Neural cell (in vitro differentiated cells): ENCODE data around the gene ISYNA1. TPM values are rescaled to one million over a fixed set of nuclear protein-coding genes. Genes with fewer than 3 reads are reported as not detected.

ENCODE experiments used
- H2AFZ ChIP-seq: fragments of 200-600, 300-800 bp; sonication (generic), shearing (Covaris generic); 2 replicates; pipeline ENCODE4 v1.6.0; 2014; ENCODE audit warnings: low read depth, mild to moderate bottlenecking, antibody characterized with exemption, low read length, moderate library complexity
- H3F3A ChIP-seq: fragments of 200-600 bp; shearing (Covaris generic); 2 replicates; pipeline ENCODE4 v1.6.1; 2016; ENCODE audit warnings: mild to moderate bottlenecking, moderate library complexity, mixed read lengths, antibody characterized with exemption, low read length; ENCODE audit not compliant: insufficient read depth, poor library complexity, severe bottlenecking
- H3K27ac ChIP-seq: fragments of 200-600, 300-800 bp; sonication (generic), shearing (Covaris generic); 2 replicates; pipeline ENCODE4 v1.5.1; 2014; ENCODE audit warnings: mild to moderate bottlenecking, low read length, moderate library complexity
- H3K27me3 ChIP-seq: fragments of 300-800, 200-600 bp; sonication (generic), shearing (Covaris generic); 2 replicates; pipeline ENCODE4 v1.6.0; 2014; ENCODE audit warnings: mild to moderate bottlenecking, low read depth, low read length, moderate library complexity; ENCODE audit not compliant: insufficient read depth
- H3K36me3 ChIP-seq: fragments of 300-800, 200-600 bp; sonication (generic), shearing (Covaris generic); 2 replicates; pipeline ENCODE4 v1.5.1; 2014; ENCODE audit warnings: mild to moderate bottlenecking, antibody characterized with exemption, low read length, moderate library complexity; ENCODE audit not compliant: insufficient read depth
- H3K4me2 ChIP-seq: fragments of 300-800, 200-600 bp; sonication (generic), shearing (Covaris generic); 2 replicates; pipeline ENCODE4 v1.6.0; 2014; ENCODE audit warnings: mild to moderate bottlenecking, low read length
- H3K4me3 ChIP-seq: fragments of 300-800, 200-600 bp; sonication (generic), shearing (Covaris generic); 2 replicates; pipeline ENCODE4 v1.5.1; 2014; ENCODE audit warnings: mild to moderate bottlenecking, low read length, moderate library complexity
- H3K79me2 ChIP-seq: fragments of 200-600 bp; shearing (Covaris generic); replicated peaks from 2 replicates; pipeline ENCODE4 v1.6.0; 2014; ENCODE audit warnings: mild to moderate bottlenecking, low read length, moderate library complexity; ENCODE audit not compliant: insufficient read depth
- H3K9ac ChIP-seq: fragments of 300-800, 200-600 bp; sonication (generic), shearing (Covaris generic); 2 replicates; pipeline ENCODE4 v1.6.1; 2016; ENCODE audit warnings: mild to moderate bottlenecking, low read length, mixed read lengths
- H3K9me2 ChIP-seq: fragments of 200-600 bp; shearing (Covaris generic); 2 replicates; pipeline ENCODE4 v1.6.1; 2016; ENCODE audit warnings: mild to moderate bottlenecking, low read length, mixed read lengths; ENCODE audit not compliant: insufficient read depth
- H3K9me3 ChIP-seq: fragments of 200-600, 300-800 bp; sonication (generic), shearing (Covaris generic); 2 replicates; pipeline ENCODE4 v1.6.1; 2016; ENCODE audit warnings: mild to moderate bottlenecking, mixed run types, low read length, moderate library complexity, mixed read lengths
- H4K20me1 ChIP-seq: fragments of 200-600 bp; shearing (Covaris generic); 2 replicates; pipeline ENCODE4 v1.6.1; 2016; ENCODE audit warnings: mild to moderate bottlenecking, mixed run types; ENCODE audit not compliant: insufficient read depth
- CTCF ChIP-seq: fragments of 450-650 bp; IDR thresholded peaks from 2 replicates; pipeline ENCODE4 v1.5.1; 2014; ENCODE audit warnings: antibody characterized with exemption, mild to moderate bottlenecking, moderate library complexity; ENCODE audit not compliant: poor library complexity, severe bottlenecking
- EP300 ChIP-seq: fragments of 450-650 bp; conservative IDR thresholded peaks from 2 replicates; pipeline ENCODE4 v1.6.1; 2014; ENCODE audit warnings: antibody characterized with exemption, mild to moderate bottlenecking, moderate library complexity; ENCODE audit not compliant: poor library complexity, severe bottlenecking
- EZH2 ChIP-seq: fragments of 200-600, 300-800 bp; shearing (Covaris generic), sonication (generic); IDR thresholded peaks from 2 replicates; pipeline ENCODE4 v1.6.1; 2014; ENCODE audit warnings: antibody characterized with exemption, low read length, borderline replicate concordance, mild to moderate bottlenecking; ENCODE audit not compliant: insufficient read depth, poor library complexity, severe bottlenecking
- MXI1 ChIP-seq: fragments of 450-650 bp; conservative IDR thresholded peaks from 2 replicates; pipeline ENCODE4 v1.6.1; 2014; ENCODE audit warnings: antibody characterized with exemption, mild to moderate bottlenecking; ENCODE audit not compliant: poor library complexity, severe bottlenecking
- POLR2AphosphoS5 ChIP-seq: IDR thresholded peaks from 2 replicates; pipeline ENCODE4 v1.6.1; 2012
- RAD21 ChIP-seq: fragments of 450-650 bp; conservative IDR thresholded peaks from 2 replicates; pipeline ENCODE4 v1.6.1; 2014; ENCODE audit warnings: antibody characterized with exemption, mild to moderate bottlenecking, moderate library complexity
- REST ChIP-seq: IDR thresholded peaks from 2 replicates; pipeline ENCODE4 v1.6.1; 2012; ENCODE audit warnings: borderline replicate concordance
- SMC3 ChIP-seq: fragments of 450-650 bp; conservative IDR thresholded peaks from 2 replicates; pipeline ENCODE4 v1.6.1; 2014; ENCODE audit warnings: antibody characterized with exemption, mild to moderate bottlenecking, moderate library complexity; ENCODE audit not compliant: poor library complexity
- TAF1 ChIP-seq: IDR thresholded peaks from 2 replicates; pipeline ENCODE4 v1.6.1; 2012; ENCODE audit warnings: low read depth
- polyA minus RNA-seq: library from RNA; depleted of rRNA, polyadenylated mRNA; stranded (reverse); fragments of >200 nt; gene quantifications from 2 replicates; pipeline ENCODE4 v1.2.3, GENCODE V29; 2014
- polyA plus RNA-seq: library from polyadenylated mRNA; depleted of rRNA; stranded (reverse); fragments of >200 nt; gene quantifications from 2 replicates; pipeline ENCODE4 v1.2.3, GENCODE V29; 2014

ISYNA1 gene
- polyA plus RNA-seq, result 123 and 164 TPM in 2 replicates
- 47.0 and 53.0 TPM in 2 replicates for polyA minus RNA-seq

GRCh38 chr19:18437491-18438330 is at the start of gene ISYNA1:
TSS of gene ISYNA1 (minus strand) at chr19:18438133. CDS start at chr19:18437979, 154 bp downstream.
- H3K27ac ChIP-seq, result peak within 1 kb of the TSS; percentile 57
- no peaks in the 10 kb centered on the region for H3K9me2 ChIP-seq
- H3K4me3 ChIP-seq, result peak within 1 kb of the TSS; percentile 89
- no peaks in the 10 kb centered on the region for H4K20me1 ChIP-seq
- H2AFZ ChIP-seq, result peak within 1 kb of the TSS; percentile 45
- peak within 1 kb of the TSS; percentile 30 for H3K4me2 ChIP-seq
- H3K9me3 ChIP-seq, result no peaks in the 10 kb centered on the region
- H3K36me3 ChIP-seq, result no peaks in the 10 kb centered on the region
- H3K79me2 ChIP-seq, result no peaks in the 10 kb centered on the region
- TF ChIP-seq REST (no peak), SMC3 (no peak), MXI1 (peak; percentile 61), POLR2AphosphoS5 (peak; percentile 63), RAD21 (no peak)
- H3K9ac ChIP-seq, result peak within 1 kb of the TSS; percentile 76
- peaks cover 3% of the 10 kb centered on the region for H3F3A ChIP-seq
- no peaks in the 10 kb centered on the region for H3K27me3 ChIP-seq

DNA sequence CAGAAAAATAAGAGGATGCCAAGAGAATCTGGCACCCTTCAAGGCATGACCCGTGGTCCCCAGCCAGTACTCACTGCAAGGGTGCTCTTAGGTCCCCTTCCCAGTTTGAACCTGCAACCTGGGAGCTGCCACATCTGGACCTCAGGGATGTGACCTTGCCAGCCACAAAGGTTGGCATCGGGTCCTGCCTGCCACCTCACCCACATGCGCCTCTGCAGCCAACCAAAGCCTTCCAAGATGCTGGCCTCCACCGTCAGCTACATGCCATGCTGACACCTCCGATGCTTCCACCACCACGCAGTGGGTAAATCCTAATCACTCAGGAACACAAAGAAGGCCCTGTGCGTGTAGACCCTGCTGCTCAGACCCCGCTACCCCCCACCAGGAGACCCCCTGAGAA is 48.8 kb upstream of the ISYNA1 start:
- H3K9ac ChIP-seq, result no peak overlapping the region
- no peaks in the 10 kb centered on the region for H3K9me3 ChIP-seq
- H3K9me2 ChIP-seq, result no peaks in the 10 kb centered on the region
- no peak overlapping the region for H3K4me3 ChIP-seq
- H3K27ac ChIP-seq, result no peak overlapping the region
- TF ChIP-seq CTCF, result no peak
- no peak for TF ChIP-seq EP300
- TF ChIP-seq TAF1, result no peak
- TF ChIP-seq EZH2, result no peak
- TF ChIP-seq RAD21, result no peak
- no peak for TF ChIP-seq POLR2AphosphoS5
- TF ChIP-seq MXI1, result no peak
- TF ChIP-seq REST, result no peak
- no peak for TF ChIP-seq SMC3
- H4K20me1 ChIP-seq, result no peaks in the 10 kb centered on the region
- no peaks in the 10 kb centered on the region for H3F3A ChIP-seq
- H2AFZ ChIP-seq, result no peak overlapping the region
- H3K36me3 ChIP-seq, result no peaks in the 10 kb centered on the region
- no peaks in the 10 kb centered on the region for H3K27me3 ChIP-seq
- no peak overlapping the region for H3K4me2 ChIP-seq
- H3K79me2 ChIP-seq, result no peaks in the 10 kb centered on the region
